T-helper 2 cell treated with Interferon-gamma antibody and Interleukin-4, amounts not matched to agents 5 μg/mL and 100 μg/mL, for 36 hours (primary cell): ENCODE results near the gene EMSY.
A peak's percentile ranks its signal among the peaks of the same experiment; 100 is the strongest.

Experiments
- DNase-seq: peaks from one replicate; pipeline ENCODE4 v3.0.0; 2021; ENCODE audit warnings: low spot score
- H3K27ac Mint-ChIP-seq: one replicate; pipeline ENCODE4 v1.8.0; 2021; ENCODE audit warnings: mild to moderate bottlenecking, mixed read lengths
- H3K27me3 Mint-ChIP-seq: one replicate; pipeline ENCODE4 v1.8.0; 2021; ENCODE audit warnings: low read depth, mixed read lengths
- H3K36me3 Mint-ChIP-seq: one replicate; pipeline ENCODE4 v1.8.0; 2021; ENCODE audit warnings: low read depth, mixed read lengths
- H3K4me1 Mint-ChIP-seq: one replicate; pipeline ENCODE4 v1.8.0; 2021; ENCODE audit warnings: low read depth, mixed read lengths
- H3K4me3 Mint-ChIP-seq: one replicate; pipeline ENCODE4 v1.8.0; 2022; ENCODE audit warnings: mild to moderate bottlenecking, moderate library complexity, mixed read lengths
- H3K9me3 Mint-ChIP-seq: one replicate; pipeline ENCODE4 v1.8.0; 2021; ENCODE audit warnings: mixed read lengths

EMSY gene

GRCh38 chr11:76466666-76467065 is 21.8 kb downstream of the EMSY start:
- H3K4me1 Mint-ChIP-seq, result peaks cover 6% of the 10 kb centered on the region
- H3K36me3 Mint-ChIP-seq, result peaks cover 37% of the 10 kb centered on the region
- H3K27me3 Mint-ChIP-seq, result no peaks in the 10 kb centered on the region
- DNase-seq, result no peak
- no peak overlapping the region for H3K4me3 Mint-ChIP-seq
- H3K27ac Mint-ChIP-seq, result no peak overlapping the region
- no peaks in the 10 kb centered on the region for H3K9me3 Mint-ChIP-seq

DNA sequence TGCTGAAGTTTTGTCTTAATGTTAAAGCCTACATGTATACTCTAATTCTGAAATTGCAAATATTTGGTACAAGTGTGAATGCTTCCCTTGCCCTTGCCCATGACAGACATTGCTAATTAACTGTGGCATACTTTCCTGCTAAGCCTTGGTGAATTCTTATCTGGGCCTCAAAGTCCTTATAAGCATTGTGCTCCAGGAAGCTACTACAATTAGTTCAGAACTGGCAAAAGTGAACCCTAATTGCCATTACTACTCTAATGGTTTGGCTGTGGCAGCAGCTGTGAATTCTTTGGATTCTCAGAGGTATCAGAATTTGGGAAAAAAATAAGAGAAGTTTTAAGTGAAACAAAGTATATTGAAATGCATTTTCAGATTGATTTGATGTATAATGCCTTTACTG is 24.3 kb downstream of the EMSY start:
- peaks cover 32% of the 10 kb centered on the region for H3K36me3 Mint-ChIP-seq
- H3K4me3 Mint-ChIP-seq, result no peak overlapping the region
- no peaks in the 10 kb centered on the region for H3K27me3 Mint-ChIP-seq
- no peak for DNase-seq
- H3K27ac Mint-ChIP-seq, result no peak overlapping the region
- H3K9me3 Mint-ChIP-seq, result no peaks in the 10 kb centered on the region
- peaks cover 6% of the 10 kb centered on the region for H3K4me1 Mint-ChIP-seq

DNA sequence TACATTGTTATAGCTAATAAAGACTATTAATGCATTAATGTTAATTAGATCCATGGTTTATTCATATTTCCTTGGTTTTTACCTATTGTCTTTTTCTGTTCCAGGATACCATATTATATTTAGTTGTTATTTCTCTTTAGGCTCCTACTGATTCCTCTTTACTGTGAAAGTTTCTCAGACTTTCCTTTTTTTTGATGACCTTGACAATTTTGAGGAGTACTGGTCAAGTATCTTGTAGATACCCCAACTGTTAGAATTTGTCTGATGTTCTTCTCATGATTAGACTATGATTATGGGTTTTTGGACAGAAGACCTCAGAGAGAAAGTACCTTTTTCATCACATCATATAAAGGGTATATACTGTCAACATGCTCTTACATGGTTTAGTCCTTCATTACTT is 26.6 kb downstream of the EMSY start:
- Mint-ChIP-seq H3K4me3 (no peak overlapping the region), H3K27ac (no peak overlapping the region)

GRCh38 chr11:76480241-76480640 is 35.4 kb downstream of the EMSY start:
- Mint-ChIP-seq H3K27me3 (no peaks in the 10 kb centered on the region), H3K27ac (no peak overlapping the region), H3K9me3 (peaks cover 21% of the 10 kb centered on the region), H3K36me3 (peaks cover 52% of the 10 kb centered on the region), H3K4me3 (no peak overlapping the region), H3K4me1 (peaks cover 9% of the 10 kb centered on the region)
- no peak for DNase-seq

More for the DNA sequence above, 26.6 kb downstream of the EMSY start:
- Mint-ChIP-seq H3K36me3 (peaks cover 24% of the 10 kb centered on the region), H3K4me1 (peaks cover 6% of the 10 kb centered on the region), H3K27me3 (no peaks in the 10 kb centered on the region), H3K9me3 (no peaks in the 10 kb centered on the region)
- no peak for DNase-seq

DNA sequence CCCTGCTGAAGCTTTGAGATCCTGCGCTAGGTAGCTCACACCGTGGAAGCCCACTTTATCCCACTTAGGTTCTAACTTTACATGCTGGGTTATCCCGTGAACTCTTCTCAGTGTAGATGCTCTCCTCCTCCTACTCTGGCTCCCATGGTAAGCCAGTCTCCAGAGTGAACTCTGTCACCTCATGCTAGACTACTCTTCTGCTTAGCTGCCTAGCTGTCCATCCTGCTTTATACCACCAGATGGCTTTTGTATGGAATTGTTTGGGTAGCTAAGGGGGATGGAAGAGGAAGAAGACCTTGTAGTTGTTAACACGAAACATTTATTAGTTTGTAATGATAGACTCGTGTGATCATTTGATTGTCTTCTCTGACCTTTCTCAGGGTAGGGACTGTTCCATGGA is 46.8 kb downstream of the EMSY start:
- peaks cover 20% of the 10 kb centered on the region for H3K36me3 Mint-ChIP-seq
- H3K27ac Mint-ChIP-seq, result no peak overlapping the region
- H3K9me3 Mint-ChIP-seq, result no peaks in the 10 kb centered on the region
- H3K4me1 Mint-ChIP-seq, result peaks cover 2% of the 10 kb centered on the region
- no peaks in the 10 kb centered on the region for H3K27me3 Mint-ChIP-seq
- no peak overlapping the region for H3K4me3 Mint-ChIP-seq
- no peak for DNase-seq

DNA sequence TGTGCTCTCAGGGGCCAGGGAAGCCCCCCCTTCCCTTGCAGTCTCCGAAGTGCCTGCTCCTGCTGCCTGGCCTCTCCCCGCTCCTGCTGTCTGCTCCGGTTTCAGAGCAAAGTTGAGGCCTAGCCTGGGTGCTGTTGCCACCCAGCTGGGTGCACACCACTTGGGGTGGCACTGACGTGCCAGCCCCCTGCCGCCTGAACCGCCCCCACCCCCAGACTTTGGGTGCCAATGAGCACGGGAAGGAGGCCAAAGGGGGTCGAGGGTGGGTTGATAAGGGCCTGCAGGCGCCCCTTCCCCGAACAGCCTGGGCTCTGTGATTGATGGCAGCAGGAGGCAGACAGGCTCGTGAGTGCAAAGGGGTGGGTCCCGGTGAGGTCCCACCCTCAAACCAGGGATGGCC is 48.2 kb downstream of the EMSY start:
- no peaks in the 10 kb centered on the region for H3K27me3 Mint-ChIP-seq

DNA sequence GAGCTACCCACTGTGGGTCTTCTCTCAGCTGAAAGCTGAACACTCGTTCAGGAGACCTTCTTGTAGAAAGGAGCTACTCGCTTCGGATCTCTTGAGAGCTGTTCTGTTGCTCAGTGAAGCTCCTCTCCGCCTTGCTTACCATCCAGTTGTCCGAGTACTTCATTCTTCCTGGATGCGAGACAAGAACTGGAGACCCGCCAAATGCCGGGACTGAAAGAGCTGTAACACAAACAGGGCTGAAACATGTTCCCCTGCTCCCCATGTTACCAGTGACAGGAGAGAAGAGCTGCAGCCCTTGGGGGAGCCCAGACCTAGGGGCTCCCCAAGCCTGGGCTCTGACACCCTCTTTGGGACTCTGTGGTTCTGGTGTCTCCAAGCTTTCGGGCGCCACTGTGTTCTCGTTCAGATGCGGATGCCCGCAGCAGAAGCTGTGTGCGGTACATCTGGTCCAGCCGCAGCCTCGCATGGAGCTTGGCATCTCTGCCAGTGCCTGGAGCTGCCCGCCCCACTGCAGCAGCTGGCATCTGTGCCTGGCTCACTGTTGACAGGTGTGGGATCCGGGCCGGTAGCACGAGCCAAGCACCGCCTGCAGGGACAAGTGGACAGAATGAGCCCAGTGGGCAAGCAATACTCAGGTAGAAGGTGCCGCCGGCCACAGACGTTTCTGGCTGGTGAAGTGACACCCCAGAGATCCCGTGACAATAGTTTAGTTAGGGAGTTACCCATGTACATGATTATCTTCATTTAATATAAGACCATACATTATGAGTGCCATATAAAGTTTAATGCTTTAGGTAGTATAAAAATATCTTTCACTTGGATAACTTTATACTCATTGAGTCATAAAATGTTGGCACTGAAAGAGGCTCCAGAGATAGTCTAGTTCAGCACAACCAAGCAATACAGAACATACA is 49.1 kb downstream of the EMSY start:
- H3K27ac Mint-ChIP-seq, result no peak overlapping the region
- H3K27me3 Mint-ChIP-seq, result no peaks in the 10 kb centered on the region
- H3K36me3 Mint-ChIP-seq, result peaks cover 25% of the 10 kb centered on the region
- DNase-seq, result no peak
- H3K4me3 Mint-ChIP-seq, result no peak overlapping the region
- no peaks in the 10 kb centered on the region for H3K9me3 Mint-ChIP-seq
- H3K4me1 Mint-ChIP-seq, result peaks cover 2% of the 10 kb centered on the region

More for the DNA sequence above, 48.2 kb downstream of the EMSY start:
- no peak for DNase-seq
- H3K4me3 Mint-ChIP-seq, result no peak overlapping the region
- H3K36me3 Mint-ChIP-seq, result peaks cover 25% of the 10 kb centered on the region
- no peaks in the 10 kb centered on the region for H3K9me3 Mint-ChIP-seq
- H3K4me1 Mint-ChIP-seq, result peaks cover 2% of the 10 kb centered on the region
- no peak overlapping the region for H3K27ac Mint-ChIP-seq

- H3K4me1 Mint-ChIP-seq, result peaks cover 2% of the 10 kb centered on the region
- H3K9me3 Mint-ChIP-seq, result no peaks in the 10 kb centered on the region
- no peak overlapping the region for H3K27ac Mint-ChIP-seq
- H3K4me3 Mint-ChIP-seq, result no peak overlapping the region
- H3K27me3 Mint-ChIP-seq, result no peaks in the 10 kb centered on the region
- no peak for DNase-seq
- H3K36me3 Mint-ChIP-seq, result peaks cover 23% of the 10 kb centered on the region
Measured at GRCh38 chr11:76495019-76495418, 50.2 kb downstream of the EMSY start.

GRCh38 chr11:76496174-76496573 is 51.4 kb downstream of the EMSY start:
- H3K27me3 Mint-ChIP-seq, result no peaks in the 10 kb centered on the region
- peak overlapping the region; percentile 45 for H3K27ac Mint-ChIP-seq
- H3K36me3 Mint-ChIP-seq, result peaks cover 33% of the 10 kb centered on the region
- H3K4me3 Mint-ChIP-seq, result no peak overlapping the region
- DNase-seq, result no peak
- peaks cover 11% of the 10 kb centered on the region for H3K9me3 Mint-ChIP-seq
- H3K4me1 Mint-ChIP-seq, result peaks cover 2% of the 10 kb centered on the region

DNA sequence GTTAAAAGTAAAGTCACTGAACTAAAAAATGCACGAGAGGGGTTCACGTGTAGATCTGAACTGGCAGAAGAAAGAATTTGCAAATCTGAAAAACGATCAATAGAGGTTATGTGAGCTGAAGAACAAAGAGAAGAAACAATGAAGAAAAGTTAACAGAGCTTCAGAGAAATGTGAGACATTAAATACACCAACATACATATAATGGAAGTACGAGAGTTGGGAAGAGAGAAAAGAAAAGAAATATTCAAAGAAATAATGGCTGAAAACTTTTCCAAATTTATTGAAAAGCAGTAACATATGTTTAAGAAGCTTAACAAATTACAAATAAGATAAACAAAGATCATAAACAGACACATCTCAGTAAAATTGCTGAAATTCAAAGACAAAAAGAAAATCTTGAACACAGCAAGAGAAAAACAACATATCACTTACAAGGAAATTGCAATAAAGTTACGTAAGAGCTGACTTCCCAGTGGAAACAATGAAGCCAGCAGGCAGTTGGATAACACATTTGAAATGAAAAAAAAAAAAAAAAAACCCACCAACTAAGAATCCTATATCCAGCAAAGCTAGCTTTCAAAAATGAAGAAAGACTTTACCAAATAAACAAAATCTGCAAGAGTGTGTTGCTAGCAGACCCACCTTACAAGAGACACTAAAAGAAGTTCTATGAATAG is 56.8 kb downstream of the EMSY start:
- H3K9me3 Mint-ChIP-seq, result peaks cover 17% of the 10 kb centered on the region
- H3K27me3 Mint-ChIP-seq, result no peaks in the 10 kb centered on the region
- H3K4me3 Mint-ChIP-seq, result no peak overlapping the region
- DNase-seq, result no peak
- peaks cover 46% of the 10 kb centered on the region for H3K36me3 Mint-ChIP-seq
- no peaks in the 10 kb centered on the region for H3K4me1 Mint-ChIP-seq
- no peak overlapping the region for H3K27ac Mint-ChIP-seq

DNA sequence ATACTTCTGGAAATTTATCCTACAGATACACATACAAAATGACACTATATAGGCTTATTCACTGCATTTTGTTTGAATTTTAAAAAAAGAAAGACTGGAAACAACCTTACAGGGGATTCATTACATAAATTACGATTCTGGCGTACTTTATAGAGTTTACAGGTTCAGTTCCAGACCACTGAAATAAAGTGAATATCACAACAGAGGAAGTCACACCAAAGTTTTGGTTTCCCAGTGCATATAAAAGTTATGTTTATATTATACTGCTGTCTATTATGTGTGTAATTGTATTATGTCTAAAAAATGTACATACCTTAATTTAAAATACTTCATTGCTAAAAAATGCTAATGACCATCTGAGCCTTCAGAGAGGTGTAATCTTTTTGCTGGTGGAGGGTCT is 62.0 kb downstream of the EMSY start:
- no peaks in the 10 kb centered on the region for H3K27me3 Mint-ChIP-seq
- no peak overlapping the region for H3K4me3 Mint-ChIP-seq
- no peak for DNase-seq
- no peaks in the 10 kb centered on the region for H3K4me1 Mint-ChIP-seq
- no peaks in the 10 kb centered on the region for H3K9me3 Mint-ChIP-seq
- no peak overlapping the region for H3K27ac Mint-ChIP-seq
- H3K36me3 Mint-ChIP-seq, result peaks cover 22% of the 10 kb centered on the region

DNA sequence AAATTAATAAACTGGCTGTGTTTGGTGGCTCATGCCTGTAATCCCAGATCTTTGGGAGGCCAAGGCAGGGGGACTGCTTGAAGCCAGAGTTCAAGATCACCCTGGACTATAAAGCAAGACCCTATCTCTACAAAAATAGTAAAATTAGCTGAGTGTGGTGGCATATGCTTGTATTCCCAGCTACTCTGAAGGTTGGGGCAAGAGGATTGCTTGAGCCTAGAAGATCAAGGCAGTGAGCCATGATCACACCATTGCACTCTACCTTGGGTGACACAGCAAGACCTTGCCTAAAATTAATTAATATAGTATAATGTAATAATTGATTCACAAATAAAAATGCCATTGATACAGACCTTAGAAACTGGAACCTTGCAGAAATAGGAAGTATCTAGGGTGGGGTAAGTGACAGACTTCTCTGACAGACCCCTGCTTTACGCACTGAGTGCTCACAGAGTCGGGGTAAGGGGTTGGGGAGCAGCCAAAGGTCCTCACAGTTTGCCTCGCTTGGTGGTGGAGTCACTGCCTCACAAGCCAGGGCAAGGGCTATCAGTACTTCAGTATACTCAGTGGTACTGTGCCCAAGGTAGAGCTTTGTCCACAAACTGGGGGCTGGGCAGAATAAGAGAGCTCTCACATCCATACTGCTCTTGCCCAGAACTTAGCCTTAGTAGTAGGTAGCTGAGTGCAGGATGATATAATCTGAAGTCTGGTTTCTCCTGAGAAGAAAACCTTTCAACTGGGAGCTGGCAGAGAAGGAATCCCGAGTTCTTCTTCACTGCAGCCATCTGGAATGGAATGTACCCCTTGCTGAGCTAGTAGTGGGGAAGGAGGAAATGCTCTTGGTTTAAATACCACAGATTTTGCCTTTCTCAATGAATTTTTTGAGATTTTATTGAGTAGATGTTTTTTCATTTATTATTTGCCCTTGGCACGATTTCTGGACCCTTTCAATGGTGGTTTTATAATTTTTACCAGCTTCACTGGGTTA is 65.5 kb downstream of the EMSY start:
- Mint-ChIP-seq H3K4me3 (no peak overlapping the region), H3K9me3 (no peaks in the 10 kb centered on the region), H3K36me3 (peaks cover 10% of the 10 kb centered on the region), H3K27me3 (no peaks in the 10 kb centered on the region), H3K27ac (no peak overlapping the region), H3K4me1 (peaks cover 2% of the 10 kb centered on the region)
- no peak for DNase-seq

GRCh38 chr11:76512851-76513653 is 68.2 kb downstream of the EMSY start:
- DNase-seq, result no peak

More at GRCh38 chr11:76512851-76513653, 68.2 kb downstream of the EMSY start:
- Mint-ChIP-seq H3K9me3 (no peaks in the 10 kb centered on the region), H3K4me1 (peaks cover 2% of the 10 kb centered on the region), H3K36me3 (peaks cover 12% of the 10 kb centered on the region), H3K27ac (no peak overlapping the region), H3K27me3 (no peaks in the 10 kb centered on the region), H3K4me3 (no peak overlapping the region)
